Measurements from ENCODE around the gene SERINC5.

The SERINC5 gene

GRCh38 chr5:80240368-80240986, 15.4 kb downstream of the SERINC5 start:
- no peak overlapping the region for H3K27ac ChIP-seq (ENCODE audit: low read length)
- H3K9me3 ChIP-seq (ENCODE audit: control insufficient read depth in 2 of 2, low read length in 2 of 2): no peaks in the 10 kb centered on the region
- H3K9ac ChIP-seq (ENCODE audit: low read length in 2 of 2): no peak overlapping the region
- no peaks in the 10 kb centered on the region for H3K36me3 ChIP-seq (ENCODE audit: control insufficient read depth in 2 of 2, insufficient read depth in 2 of 2, low read length in 2 of 2)
- no peak overlapping the region for H3K4me3 ChIP-seq (ENCODE audit: low read length in 2 of 2)
- peaks cover 13% of the 10 kb centered on the region for H3K4me1 ChIP-seq (ENCODE audit: control insufficient read depth, insufficient read depth, low read length)
- no peaks in the 10 kb centered on the region for H3K27me3 ChIP-seq (ENCODE audit: control insufficient read depth in 1 of 2, insufficient read depth in 2 of 2, low read length in 2 of 2)

- no peak overlapping the region for H3K9ac ChIP-seq (ENCODE audit: low read length in 2 of 2)
- H3K4me1 ChIP-seq (ENCODE audit: control insufficient read depth, insufficient read depth, low read length): peaks cover 13% of the 10 kb centered on the region
- H3K4me3 ChIP-seq (ENCODE audit: low read length in 2 of 2): peak overlapping the region in 1 of 2 donors; percentile 29
- no peaks in the 10 kb centered on the region for H3K27me3 ChIP-seq (ENCODE audit: control insufficient read depth in 1 of 2, insufficient read depth in 2 of 2, low read length in 2 of 2)
- H3K36me3 ChIP-seq (ENCODE audit: control insufficient read depth in 2 of 2, insufficient read depth in 2 of 2, low read length in 2 of 2): no peaks in the 10 kb centered on the region
- H3K27ac ChIP-seq (ENCODE audit: low read length): no peak overlapping the region
- no peaks in the 10 kb centered on the region for H3K9me3 ChIP-seq (ENCODE audit: control insufficient read depth in 2 of 2, low read length in 2 of 2)
These were observed 16.0 kb downstream of the SERINC5 start for GRCh38 chr5:80239680-80240367.

- peak overlapping the region in 1 of 2 donors; percentile 49 for H3K4me3 ChIP-seq (ENCODE audit: low read length in 2 of 2)
These were observed 16.8 kb downstream of the SERINC5 start for GRCh38 chr5:80238778-80239679.

GRCh38 chr5:80238097-80238496, 17.8 kb downstream of the SERINC5 start:
- peaks cover 13% of the 10 kb centered on the region for H3K4me1 ChIP-seq (ENCODE audit: control insufficient read depth, insufficient read depth, low read length)
- H3K36me3 ChIP-seq (ENCODE audit: control insufficient read depth in 2 of 2, insufficient read depth in 2 of 2, low read length in 2 of 2): no peaks in the 10 kb centered on the region
- H3K27ac ChIP-seq (ENCODE audit: low read length): no peak overlapping the region
- H3K27me3 ChIP-seq (ENCODE audit: control insufficient read depth in 1 of 2, insufficient read depth in 2 of 2, low read length in 2 of 2): no peaks in the 10 kb centered on the region
- H3K9me3 ChIP-seq (ENCODE audit: control insufficient read depth in 2 of 2, low read length in 2 of 2): no peaks in the 10 kb centered on the region
- H3K9ac ChIP-seq (ENCODE audit: low read length in 2 of 2): no peak overlapping the region
- H3K4me3 ChIP-seq (ENCODE audit: low read length in 2 of 2): no peak overlapping the region

More at GRCh38 chr5:80238778-80239679, 16.8 kb downstream of the SERINC5 start:
- H3K9ac ChIP-seq (ENCODE audit: low read length in 2 of 2): peak overlapping the region in 1 of 2 donors; percentile 21
- H3K4me1 ChIP-seq (ENCODE audit: control insufficient read depth, insufficient read depth, low read length): peaks cover 13% of the 10 kb centered on the region
- H3K27me3 ChIP-seq (ENCODE audit: control insufficient read depth in 1 of 2, insufficient read depth in 2 of 2, low read length in 2 of 2): no peaks in the 10 kb centered on the region
- no peaks in the 10 kb centered on the region for H3K9me3 ChIP-seq (ENCODE audit: control insufficient read depth in 2 of 2, low read length in 2 of 2)
- no peaks in the 10 kb centered on the region for H3K36me3 ChIP-seq (ENCODE audit: control insufficient read depth in 2 of 2, insufficient read depth in 2 of 2, low read length in 2 of 2)
- H3K27ac ChIP-seq (ENCODE audit: low read length): no peak overlapping the region

GRCh38 chr5:80237243-80237642, 18.6 kb downstream of the SERINC5 start:
- no peak overlapping the region for H3K9ac ChIP-seq (ENCODE audit: low read length in 2 of 2)
- H3K27ac ChIP-seq (ENCODE audit: low read length): no peak overlapping the region
- no peaks in the 10 kb centered on the region for H3K9me3 ChIP-seq (ENCODE audit: control insufficient read depth in 2 of 2, low read length in 2 of 2)
- H3K36me3 ChIP-seq (ENCODE audit: control insufficient read depth in 2 of 2, insufficient read depth in 2 of 2, low read length in 2 of 2): no peaks in the 10 kb centered on the region
- no peak overlapping the region for H3K4me3 ChIP-seq (ENCODE audit: low read length in 2 of 2)
- no peaks in the 10 kb centered on the region for H3K27me3 ChIP-seq (ENCODE audit: control insufficient read depth in 1 of 2, insufficient read depth in 2 of 2, low read length in 2 of 2)
- peaks cover 13% of the 10 kb centered on the region for H3K4me1 ChIP-seq (ENCODE audit: control insufficient read depth, insufficient read depth, low read length)

GRCh38 chr5:80234116-80234948, 21.5 kb downstream of the SERINC5 start:
- no peaks in the 10 kb centered on the region for H3K27me3 ChIP-seq (ENCODE audit: control insufficient read depth in 1 of 2, insufficient read depth in 2 of 2, low read length in 2 of 2)
- no peak overlapping the region for H3K4me3 ChIP-seq (ENCODE audit: low read length in 2 of 2)
- H3K36me3 ChIP-seq (ENCODE audit: control insufficient read depth in 2 of 2, insufficient read depth in 2 of 2, low read length in 2 of 2): no peaks in the 10 kb centered on the region
- H3K4me1 ChIP-seq (ENCODE audit: control insufficient read depth, insufficient read depth, low read length): peaks cover 7% of the 10 kb centered on the region
- no peak overlapping the region for H3K9ac ChIP-seq (ENCODE audit: low read length in 2 of 2)
- no peak overlapping the region for H3K27ac ChIP-seq (ENCODE audit: low read length)
- no peaks in the 10 kb centered on the region for H3K9me3 ChIP-seq (ENCODE audit: control insufficient read depth in 2 of 2, low read length in 2 of 2)

GRCh38 chr5:80231693-80232092, 24.2 kb downstream of the SERINC5 start:
- Histone ChIP-seq H3K4me3 (ENCODE audit: low read length in 2 of 2) (no peak overlapping the region), H3K27me3 (ENCODE audit: control insufficient read depth in 1 of 2, insufficient read depth in 2 of 2, low read length in 2 of 2) (no peaks in the 10 kb centered on the region), H3K36me3 (ENCODE audit: control insufficient read depth in 2 of 2, insufficient read depth in 2 of 2, low read length in 2 of 2) (no peaks in the 10 kb centered on the region), H3K9ac (ENCODE audit: low read length in 2 of 2) (no peak overlapping the region), H3K9me3 (ENCODE audit: control insufficient read depth in 2 of 2, low read length in 2 of 2) (no peaks in the 10 kb centered on the region), H3K4me1 (ENCODE audit: control insufficient read depth, insufficient read depth, low read length) (no peaks in the 10 kb centered on the region), H3K27ac (ENCODE audit: low read length) (no peak overlapping the region)

GRCh38 chr5:80231243-80231642, 24.6 kb downstream of the SERINC5 start:
- Histone ChIP-seq H3K9me3 (ENCODE audit: control insufficient read depth in 2 of 2, low read length in 2 of 2) (no peaks in the 10 kb centered on the region), H3K27ac (ENCODE audit: low read length) (no peak overlapping the region), H3K9ac (ENCODE audit: low read length in 2 of 2) (no peak overlapping the region), H3K4me1 (ENCODE audit: control insufficient read depth, insufficient read depth, low read length) (no peaks in the 10 kb centered on the region), H3K36me3 (ENCODE audit: control insufficient read depth in 2 of 2, insufficient read depth in 2 of 2, low read length in 2 of 2) (no peaks in the 10 kb centered on the region), H3K4me3 (ENCODE audit: low read length in 2 of 2) (no peak overlapping the region), H3K27me3 (ENCODE audit: control insufficient read depth in 1 of 2, insufficient read depth in 2 of 2, low read length in 2 of 2) (no peaks in the 10 kb centered on the region)

- Histone ChIP-seq H3K9ac (ENCODE audit: low read length in 2 of 2) (no peak overlapping the region), H3K4me1 (ENCODE audit: control insufficient read depth, insufficient read depth, low read length) (no peaks in the 10 kb centered on the region), H3K36me3 (ENCODE audit: control insufficient read depth in 2 of 2, insufficient read depth in 2 of 2, low read length in 2 of 2) (no peaks in the 10 kb centered on the region), H3K4me3 (ENCODE audit: low read length in 2 of 2) (no peak overlapping the region), H3K27me3 (ENCODE audit: control insufficient read depth in 1 of 2, insufficient read depth in 2 of 2, low read length in 2 of 2) (no peaks in the 10 kb centered on the region), H3K9me3 (ENCODE audit: control insufficient read depth in 2 of 2, low read length in 2 of 2) (no peaks in the 10 kb centered on the region), H3K27ac (ENCODE audit: low read length) (no peak overlapping the region)
These were observed 25.4 kb downstream of the SERINC5 start for GRCh38 chr5:80230269-80230992.

GRCh38 chr5:80229902-80230255, 26.0 kb downstream of the SERINC5 start:
- Histone ChIP-seq H3K4me1 (ENCODE audit: control insufficient read depth, insufficient read depth, low read length) (no peaks in the 10 kb centered on the region), H3K27ac (ENCODE audit: low read length) (no peak overlapping the region), H3K9me3 (ENCODE audit: control insufficient read depth in 2 of 2, low read length in 2 of 2) (no peaks in the 10 kb centered on the region), H3K4me3 (ENCODE audit: low read length in 2 of 2) (no peak overlapping the region), H3K27me3 (ENCODE audit: control insufficient read depth in 1 of 2, insufficient read depth in 2 of 2, low read length in 2 of 2) (no peaks in the 10 kb centered on the region), H3K9ac (ENCODE audit: low read length in 2 of 2) (no peak overlapping the region), H3K36me3 (ENCODE audit: control insufficient read depth in 2 of 2, insufficient read depth in 2 of 2, low read length in 2 of 2) (no peaks in the 10 kb centered on the region)

Data from stomach smooth muscle (tissue), 2 donors.